ENCODE results near the gene FBLIM1.

DNA sequence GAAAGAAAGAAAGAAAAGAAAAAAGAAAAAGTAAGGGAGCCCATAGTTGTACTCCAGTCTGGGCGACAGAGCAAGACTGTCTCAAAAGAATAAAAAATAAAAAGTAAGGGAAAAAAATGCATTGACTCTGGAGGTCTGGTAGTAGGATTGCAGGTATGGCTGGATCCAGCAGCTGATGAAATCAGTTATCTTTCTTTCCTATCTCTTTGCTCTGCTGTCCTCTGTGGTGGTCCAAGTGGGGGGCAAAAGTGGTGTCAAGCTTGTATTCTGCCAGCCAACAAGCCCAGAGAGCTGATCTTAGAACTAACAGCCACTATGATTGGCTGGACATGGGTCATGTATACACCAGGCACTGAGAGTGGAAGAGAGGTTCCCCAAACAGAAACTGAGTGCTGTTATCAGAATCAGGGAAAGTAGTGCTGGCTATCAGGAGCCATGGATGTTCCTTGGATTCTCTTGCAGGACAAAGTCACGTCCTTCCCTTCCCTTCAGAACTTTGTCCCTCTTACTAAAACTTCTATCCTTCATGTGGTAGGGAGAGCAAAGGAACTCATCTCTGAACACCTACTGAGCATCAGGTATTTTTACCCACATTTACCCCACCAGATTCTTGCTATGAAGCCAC, 3.5 kb upstream of the FBLIM1 start:
- TF ChIP-seq CTCF (conservative IDR thresholded peaks at IDR 0.05; ENCODE audit: low read length) (no peak), EZH2phosphoT487 (IDR thresholded peaks at IDR 0.05; ENCODE audit: borderline replicate concordance, low read depth, low read length) (no peak)

Data from OCI-LY7 (cell line).